T-helper 2 cell treated with Interferon-gamma antibody and Interleukin-4, amounts not matched to agents 100 ng/mL and 5 ng/mL, for 36 hours (primary cell): ENCODE data around the gene GFRA4. TPM values are rescaled to one million over a fixed set of nuclear protein-coding genes. Genes with fewer than 3 reads are reported as not detected.

Experiments used
- intact Hi-C: fragments of 100-400 bp; cut with micrococcal nuclease; formaldehyde crosslinking; loops from one replicate; pipeline ENCODE4 v1.15.1; 2023
- total RNA-seq: library from RNA; stranded (reverse); gene quantifications from 2 replicates; pipeline ENCODE4 v1.2.3, GENCODE V29; 2022

GFRA4 gene
- total RNA-seq, 1 donor from 2014 or later = not detected

DNA sequence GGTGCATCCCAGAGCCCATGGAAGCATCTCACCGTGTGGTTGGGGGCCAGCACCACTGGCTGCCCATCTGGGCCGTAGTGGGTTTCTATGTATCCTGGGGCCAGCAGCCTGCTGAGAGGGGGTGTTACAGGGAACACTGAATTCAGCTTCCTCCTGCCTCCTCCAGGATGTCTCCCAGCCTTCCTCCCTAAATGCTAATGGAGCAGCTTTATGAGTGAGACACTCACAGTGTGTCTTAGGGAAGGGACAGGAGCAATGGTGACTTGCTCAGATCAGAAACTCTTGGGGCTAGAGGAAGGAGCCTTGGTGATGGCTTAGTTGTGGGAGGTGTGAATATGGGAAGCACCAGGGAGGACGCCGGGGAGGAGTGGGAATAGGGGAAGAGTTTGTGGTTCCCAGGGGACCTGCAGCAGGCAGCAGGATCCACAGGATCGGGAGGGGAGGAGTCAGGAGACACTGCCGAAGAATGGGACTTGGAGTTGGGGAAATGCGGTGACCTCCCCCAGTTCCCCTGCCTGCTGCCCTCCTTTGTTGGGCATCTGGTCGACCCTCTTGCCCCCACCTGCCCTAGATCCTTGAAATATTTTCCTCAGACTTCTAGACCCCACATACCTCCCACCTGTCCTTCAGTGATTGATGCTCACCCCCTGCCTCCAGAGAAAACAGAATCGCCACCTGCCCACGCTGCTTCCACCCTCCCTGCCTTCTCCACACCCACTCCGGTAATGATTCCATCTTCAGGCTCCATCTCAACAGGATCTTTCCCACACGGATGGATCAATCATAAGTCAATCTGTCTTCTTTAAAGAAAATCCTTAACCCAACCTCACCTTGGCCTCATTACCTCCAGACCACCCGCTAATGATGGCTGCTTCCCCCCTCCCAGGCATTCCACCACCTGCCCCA is 12.0 kb upstream of the GFRA4 start:
- intact Hi-C loops = loop anchor here (5.0 kb wide), 1 partner anchor 412 kb away; no protein-coding TSS in a partner anchor

DNA sequence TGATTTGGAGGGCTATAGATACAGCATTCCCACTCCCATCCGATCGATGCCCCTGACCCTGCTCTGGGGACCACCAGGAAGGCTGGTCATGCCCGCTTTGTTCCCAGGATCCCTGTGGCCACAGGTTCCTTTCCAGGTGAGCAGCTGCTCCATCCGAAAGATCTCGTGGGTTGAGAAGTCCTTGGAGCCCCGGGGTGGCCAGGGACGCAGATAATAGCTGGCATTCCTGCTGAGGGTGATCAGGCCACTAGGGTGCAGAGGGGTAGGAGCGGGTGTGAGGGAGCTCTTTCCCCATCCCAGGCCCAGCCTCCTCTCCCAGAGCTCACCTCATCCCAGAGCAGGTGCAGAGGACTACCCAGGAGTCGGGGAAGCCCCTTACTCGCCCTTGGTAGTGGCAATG is 11.2 kb upstream of the GFRA4 start:
- intact Hi-C loops = no loop called here

DNA sequence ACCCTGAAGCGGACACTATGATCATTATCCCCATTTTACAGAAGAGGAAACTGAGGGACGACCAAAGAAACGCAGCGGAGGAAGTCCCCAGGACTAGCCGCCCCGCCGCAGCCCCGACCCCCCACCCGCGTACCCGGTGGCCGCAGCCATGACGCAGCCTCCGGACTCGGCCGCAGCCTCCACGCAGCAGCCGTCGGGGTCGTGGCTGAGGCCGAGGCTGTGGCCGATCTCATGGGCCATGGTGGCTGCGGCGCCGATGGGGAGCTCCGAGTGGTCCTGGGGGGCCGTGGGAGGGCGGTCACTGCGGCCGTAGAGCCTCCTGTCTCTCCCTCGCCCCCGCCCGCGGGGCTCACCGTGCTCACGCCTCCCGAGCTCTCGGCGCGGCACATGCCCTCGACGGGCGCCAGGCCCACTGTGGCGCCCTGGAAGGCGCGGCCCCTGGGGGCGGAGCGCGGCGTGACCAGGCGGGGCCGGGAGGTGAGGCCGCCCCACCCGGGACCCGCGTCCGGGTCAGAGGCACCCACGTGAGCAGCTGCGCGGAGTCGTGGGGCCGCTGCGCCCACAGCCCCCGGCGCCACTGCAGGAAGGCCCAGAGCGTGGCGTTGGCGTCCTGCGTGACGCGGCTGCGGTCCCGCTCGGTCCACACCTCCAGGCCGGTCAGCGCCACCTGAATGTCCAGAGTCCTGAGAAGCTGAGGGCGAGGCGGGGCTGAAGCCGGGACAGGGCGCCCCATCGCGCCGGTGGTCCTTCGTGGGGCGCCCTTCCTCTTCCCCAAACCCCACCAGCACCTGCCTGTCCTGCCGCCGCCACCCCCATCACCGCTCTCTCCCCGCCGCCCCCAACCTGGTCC is 10.2 kb upstream of the GFRA4 start:
- intact Hi-C loops = no loop called here

DNA sequence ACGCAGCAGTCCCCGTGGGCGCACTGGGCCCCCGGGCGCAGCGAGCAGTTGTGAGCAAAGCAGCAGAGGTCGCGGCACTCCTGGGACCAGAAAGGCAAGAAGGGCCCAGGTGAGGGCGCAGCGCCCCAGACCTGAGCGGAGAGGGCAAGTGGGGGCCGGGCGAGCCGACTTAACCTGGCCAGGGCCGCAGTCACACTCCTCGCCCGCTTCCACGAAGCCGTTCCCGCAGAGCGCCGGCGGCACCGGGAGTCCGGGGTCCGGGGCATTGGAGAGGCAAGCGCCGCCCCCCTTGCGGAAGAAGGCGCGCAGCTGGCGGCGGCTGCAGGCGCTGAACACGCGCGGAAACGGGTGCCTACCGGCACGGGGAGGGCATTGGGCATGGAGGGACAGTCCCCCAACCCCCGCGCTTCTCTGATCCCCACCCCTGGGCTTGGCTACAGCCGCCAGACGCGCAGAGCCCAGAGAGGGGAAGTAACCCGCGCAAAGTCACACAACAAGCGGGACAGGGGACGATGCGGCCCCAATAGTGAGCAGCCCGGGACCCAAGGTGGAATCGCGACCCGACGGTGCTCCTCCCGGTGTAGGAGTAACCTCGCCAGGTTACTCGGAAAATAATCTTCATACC is 9.5 kb upstream of the GFRA4 start:
- intact Hi-C loops = no loop called here

DNA sequence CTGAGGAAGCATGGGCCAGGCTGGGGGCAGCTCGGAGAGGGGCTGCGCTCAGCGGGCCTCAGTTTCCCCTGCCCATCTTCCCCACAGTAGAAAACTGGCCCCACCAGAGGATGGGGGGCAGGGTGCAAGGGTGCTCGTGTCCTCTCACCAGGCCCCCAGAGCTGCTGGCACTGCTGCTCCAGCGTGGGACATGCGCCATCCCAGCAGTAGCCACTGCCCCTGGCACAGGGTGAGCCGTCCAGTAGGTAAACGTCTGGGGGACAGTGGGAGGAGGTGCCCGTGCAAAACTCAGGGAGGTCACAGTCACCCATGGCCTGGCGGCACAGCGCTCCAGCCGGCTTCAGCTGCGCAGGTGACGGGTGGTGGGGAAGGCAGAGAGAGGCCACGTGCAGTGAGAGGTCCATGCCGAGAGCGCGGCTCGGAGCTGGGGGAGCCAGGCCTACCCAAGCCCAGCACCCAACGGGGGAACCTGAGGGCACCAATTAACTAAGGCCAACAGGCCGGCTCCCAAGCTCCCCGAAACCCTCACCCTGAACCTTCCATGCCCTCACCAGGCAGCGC is 8.9 kb upstream of the GFRA4 start:
- intact Hi-C loops = no loop called here

DNA sequence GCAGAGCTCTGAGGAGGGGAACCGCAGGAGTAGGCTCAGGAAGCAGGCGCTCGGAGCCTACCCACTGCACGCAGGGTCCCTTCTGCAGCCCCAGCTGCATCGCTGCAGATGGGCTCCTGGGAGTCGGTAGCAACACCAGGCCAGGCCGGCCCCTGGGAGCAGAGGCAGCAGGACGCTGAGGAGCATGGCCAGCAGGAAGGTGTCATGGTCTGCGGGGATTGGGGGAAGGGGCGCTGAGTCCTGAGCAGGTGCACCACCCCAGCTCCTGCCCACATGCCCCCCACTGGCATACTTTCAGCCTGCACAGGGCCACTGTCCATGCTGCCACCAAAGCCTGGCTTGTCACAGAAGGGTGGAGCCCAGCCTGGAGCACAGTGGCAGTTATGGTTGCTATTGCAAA is 7.7 kb upstream of the GFRA4 start:
- intact Hi-C loops = no loop called here

DNA sequence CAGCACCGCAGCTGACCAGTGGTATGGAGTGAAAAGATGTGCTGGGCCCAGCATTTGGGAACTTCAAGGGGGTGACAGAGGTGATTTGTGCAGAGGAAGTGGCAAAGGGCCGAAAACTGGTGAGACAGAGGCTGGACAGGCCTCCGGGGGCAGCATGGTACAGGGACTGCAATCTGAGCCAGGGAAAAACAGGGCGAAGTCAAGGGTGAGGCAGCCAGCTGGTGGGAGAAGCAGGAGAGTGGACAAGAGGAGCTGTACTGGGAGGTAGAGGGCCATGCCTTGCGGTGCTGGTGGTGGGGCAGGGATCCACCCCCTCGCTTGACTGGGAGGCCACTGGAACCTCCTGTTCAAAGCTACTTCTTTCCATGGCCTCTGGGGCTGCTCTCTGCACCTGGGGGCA is 7.3 kb upstream of the GFRA4 start:
- intact Hi-C loops = no loop called here

DNA sequence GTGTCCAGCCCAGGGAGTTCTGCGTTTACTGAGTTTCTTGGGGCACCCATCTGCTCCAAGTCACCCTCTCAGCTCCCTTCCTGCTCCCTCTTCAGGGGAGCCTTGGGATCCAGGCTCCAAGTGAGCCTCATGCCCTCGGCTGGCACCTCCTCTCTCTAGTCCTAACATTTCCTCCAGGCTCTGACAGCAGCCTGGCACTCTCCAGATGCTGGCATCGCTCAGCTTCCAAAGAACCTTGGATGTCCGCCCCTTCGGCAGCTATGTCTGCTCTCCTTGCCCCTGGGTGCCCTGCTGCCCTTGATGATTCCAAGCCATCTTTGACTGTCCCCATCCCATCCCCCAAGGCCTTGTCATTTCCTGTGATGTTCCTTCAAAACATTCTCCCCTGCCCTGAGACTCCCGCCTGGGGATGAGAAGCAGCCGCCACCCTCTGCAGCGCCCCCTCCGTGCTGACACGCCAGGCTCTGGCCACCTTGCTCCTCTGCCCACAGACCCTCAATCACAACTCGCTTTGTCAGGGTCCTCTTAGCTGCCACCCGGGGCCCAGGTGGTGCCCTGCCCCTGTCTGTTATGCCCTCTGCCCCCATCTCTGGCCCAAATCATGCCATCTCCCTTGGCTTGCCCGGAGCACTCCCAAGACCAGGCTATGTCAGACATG is 6.6 kb upstream of the GFRA4 start:
- intact Hi-C loops = no loop called here

DNA sequence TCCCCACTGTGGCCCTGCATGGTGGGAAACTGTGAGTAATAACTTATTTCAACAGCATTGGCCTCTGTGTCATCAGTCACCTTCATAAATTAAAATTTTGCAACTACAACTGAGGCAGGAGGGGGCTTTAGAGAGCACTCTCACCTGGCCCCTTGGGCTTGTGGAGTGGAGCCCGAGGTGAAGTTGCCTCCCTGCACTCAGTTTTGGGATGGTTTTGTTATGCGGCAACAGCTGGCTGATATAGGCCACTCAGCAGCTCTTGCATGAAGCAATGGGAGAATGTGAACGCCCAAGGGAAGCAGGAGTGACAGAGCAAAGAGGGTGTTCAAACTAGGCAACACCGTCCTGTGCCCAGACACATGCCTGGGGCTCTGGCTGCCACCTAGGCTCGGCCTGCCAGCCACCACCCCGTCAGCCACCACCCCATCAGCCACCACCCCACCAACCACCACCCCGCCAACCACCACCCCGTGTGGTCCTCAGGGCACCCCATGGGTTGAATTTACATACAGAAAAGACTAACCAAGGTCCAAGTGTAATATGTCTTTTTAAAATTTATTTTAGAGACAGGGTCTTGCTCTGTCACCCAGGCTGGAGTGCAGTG is 4.3 kb upstream of the GFRA4 start:
- intact Hi-C loops = no loop called here

DNA sequence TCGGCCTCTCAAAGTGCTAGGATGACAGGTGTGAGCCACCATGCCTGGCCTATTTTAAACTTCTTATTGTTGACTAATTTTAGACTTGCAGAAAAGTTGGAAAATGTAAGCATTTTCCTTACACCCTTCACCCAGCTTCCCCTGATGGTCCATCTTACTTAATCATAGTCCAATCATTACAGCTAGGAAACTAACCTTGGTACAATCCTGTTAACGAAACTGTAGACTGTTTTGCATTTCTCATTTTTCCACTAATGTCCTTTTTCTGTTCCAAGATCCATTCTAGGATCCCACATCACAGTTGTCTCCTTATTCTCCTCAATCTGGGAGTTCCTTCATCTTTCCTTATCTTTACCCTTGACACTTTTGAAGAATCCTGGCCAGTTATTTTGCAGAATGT is 659 bp upstream of the GFRA4 start:
- intact Hi-C loops = no loop called here

DNA sequence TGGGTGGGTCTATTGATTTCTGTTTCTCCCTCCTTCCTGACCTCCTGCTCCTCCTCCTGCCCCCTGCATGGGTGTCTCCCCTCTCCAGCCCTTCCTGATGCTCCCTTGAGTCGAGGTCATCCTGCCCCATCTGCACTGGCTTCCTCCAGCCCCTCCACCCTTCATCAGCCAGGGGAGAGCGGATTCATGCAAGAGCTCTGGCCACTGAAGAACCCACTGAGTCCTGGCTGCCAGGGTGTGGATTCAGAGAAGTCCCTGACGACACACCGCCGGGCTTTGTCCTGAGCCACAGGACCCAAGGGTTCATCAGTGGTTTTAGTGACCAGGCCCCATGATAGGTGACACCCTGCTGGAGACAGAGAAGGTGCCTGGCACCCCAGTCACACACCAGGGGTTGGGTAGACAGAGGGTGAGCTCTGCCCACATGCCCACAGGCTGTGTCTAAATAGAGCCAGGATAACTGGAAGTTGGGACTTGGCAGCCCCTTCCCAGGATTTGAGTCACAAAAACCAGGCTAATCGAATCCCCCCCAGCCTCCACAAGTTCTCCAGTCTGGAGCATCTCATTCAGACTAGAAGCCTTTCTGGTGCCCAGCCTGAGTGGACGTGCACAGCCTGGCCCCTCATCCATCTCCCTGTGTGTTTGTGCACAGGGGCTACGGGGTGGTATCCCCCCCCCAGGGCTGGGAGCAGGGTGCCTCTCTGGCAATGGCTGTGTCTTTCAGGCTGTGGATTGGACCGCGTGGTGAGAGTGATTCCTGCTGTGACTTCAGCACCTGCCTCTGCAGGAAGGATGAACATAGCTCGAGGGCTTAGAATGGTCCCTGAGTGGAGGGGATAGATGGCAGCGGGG is 1.2 kb downstream of the GFRA4 start:
- intact Hi-C loops = no loop called here

DNA sequence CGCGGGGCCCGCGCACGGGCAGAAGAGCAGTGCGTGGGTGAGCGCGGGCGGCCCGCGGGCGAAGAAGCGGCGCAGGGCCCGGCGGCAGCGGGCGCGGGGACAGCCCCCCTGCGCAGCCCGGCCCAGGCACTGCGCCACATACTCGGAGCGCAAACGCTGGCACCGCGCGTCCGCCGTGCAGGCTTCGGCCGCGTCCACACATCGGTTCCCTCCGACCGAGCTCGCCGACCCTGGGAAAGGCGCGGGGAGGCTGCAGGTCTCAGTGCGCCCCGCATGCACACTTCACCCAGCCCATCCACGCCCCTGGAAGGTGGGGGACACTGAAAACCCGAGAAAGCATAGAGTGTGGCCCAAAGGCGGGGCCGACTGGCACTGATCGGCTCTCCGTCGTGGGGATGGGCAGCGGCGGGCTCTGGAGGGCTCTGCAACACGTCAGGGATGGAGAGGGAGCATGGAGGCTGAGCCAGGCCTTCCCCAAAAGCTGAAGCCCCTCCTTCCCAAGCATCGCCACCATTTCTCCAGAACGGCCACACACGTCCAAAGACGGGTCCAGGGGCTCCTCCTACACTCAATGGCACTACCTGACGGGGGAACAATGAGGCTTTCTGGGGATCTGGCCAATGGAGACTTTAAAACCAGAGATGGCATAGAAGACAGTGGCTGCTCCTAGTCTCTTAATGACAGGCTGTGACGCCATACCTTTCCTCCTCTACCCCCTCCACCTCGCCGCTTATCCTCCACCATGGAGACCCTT is 2.0 kb downstream of the GFRA4 start:
- intact Hi-C loops = no loop called here

DNA sequence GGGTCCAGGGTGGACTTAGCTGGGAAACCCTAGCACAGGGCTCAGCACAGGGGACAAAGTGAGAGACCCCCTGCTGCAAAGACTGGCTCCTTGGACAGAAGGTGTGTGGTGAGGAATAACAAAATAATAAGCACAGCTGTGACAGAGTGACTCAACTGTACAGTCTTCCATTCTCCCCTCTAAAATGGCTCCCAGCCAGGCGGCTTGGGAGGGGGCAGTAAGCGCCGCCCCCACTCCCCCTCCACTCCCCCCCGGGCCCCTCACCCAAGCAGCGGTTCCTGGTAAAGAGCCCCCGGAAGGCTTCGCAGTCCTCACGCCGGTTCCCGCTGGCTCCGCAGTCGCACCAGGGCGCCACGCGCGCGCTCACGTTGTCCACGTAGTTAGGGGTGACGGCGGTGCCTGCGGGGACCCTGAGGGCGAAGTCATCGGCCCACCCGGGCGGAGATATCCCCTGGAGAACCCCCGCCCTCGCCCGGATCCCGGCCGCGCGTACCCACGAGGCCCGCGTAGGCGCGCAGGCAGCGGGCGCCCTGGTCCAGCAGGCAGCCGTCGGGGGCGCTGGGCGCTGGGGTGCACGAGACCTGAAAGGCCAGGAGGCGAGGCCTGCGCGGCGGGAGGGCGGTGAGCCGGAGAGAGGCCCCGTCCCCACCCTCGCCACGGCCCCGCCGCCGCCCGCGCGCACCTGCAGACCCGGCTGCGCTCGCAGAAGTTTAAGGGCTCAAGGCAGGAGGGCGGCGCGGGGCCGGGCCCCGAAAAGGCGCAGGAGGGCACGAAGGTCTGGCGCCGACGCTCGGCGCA is 2.7 kb downstream of the GFRA4 start:
- intact Hi-C loops = no loop called here

DNA sequence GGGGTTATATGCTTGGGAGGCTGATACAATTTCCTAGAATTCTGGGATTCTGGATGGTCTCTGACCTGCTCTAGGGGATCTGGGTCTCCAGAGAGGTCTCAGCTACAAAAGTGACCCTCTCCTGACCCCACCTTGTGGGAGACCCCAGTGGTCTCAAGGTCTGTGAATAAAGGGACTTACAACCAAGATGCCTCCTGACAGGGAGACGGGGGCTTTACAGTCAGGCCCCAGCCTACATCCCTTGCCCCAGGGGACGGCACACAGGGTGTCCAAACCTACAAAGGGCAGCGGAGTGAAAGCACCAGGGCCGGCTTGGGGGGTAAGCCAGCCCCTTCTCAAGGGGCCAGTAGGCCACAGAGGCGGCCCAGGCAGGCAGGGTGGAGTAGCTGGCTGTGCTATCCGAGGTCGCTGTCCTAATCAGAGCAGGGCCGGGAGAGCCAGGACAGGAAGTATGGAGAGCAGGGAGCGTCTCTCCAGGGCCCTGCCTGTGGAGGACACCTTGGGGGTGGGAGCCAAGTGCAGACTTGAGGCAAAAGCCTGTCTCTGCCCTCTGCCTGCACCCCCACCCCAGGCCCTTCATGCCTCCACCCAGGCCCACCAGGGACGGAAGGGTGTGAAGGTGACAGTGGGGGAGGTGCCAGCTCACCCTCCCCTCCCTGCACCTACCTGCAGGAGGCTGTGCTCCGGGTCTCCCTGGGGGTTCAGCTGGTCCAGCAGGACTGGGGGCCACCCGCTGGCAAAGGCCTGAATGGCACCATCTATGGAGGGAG is 3.5 kb downstream of the GFRA4 start:
- intact Hi-C loops = no loop called here

DNA sequence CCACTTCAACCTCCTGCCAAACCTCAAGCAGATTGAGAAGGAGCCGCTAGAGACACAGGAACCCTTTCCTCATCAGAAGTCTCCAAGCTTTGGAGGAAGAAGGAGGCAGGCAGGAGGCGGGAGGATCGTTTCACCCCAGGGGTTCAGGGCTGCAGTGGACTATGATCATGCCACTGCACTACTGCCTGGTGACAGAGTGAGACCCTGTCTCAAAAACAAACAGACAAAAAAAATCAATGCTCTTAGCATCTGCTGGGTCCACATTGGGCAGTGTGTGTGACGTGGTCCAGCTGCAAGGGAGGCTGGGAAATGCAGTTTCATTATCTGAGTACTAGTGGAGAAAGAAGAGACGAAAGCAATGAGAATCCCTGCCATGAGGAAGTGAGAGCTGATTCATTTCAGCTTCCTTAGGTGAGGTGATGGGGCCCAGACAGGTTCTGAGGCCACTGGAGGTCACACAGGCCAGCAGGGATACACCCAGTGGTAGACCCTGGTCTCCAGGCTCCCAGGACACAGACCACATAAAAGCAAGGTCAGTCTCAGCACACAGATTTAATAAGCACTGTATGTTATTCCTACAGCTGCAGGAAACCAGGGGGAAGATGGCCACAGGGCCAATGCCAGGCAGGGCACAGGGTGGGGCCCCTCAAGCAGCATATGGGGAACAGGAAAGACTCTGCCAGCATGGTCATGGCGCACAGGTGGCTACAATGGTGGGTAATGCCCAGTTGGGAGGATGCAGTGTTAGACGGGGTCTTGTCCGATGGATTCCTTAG is 4.3 kb downstream of the GFRA4 start:
- intact Hi-C loops = no loop called here

DNA sequence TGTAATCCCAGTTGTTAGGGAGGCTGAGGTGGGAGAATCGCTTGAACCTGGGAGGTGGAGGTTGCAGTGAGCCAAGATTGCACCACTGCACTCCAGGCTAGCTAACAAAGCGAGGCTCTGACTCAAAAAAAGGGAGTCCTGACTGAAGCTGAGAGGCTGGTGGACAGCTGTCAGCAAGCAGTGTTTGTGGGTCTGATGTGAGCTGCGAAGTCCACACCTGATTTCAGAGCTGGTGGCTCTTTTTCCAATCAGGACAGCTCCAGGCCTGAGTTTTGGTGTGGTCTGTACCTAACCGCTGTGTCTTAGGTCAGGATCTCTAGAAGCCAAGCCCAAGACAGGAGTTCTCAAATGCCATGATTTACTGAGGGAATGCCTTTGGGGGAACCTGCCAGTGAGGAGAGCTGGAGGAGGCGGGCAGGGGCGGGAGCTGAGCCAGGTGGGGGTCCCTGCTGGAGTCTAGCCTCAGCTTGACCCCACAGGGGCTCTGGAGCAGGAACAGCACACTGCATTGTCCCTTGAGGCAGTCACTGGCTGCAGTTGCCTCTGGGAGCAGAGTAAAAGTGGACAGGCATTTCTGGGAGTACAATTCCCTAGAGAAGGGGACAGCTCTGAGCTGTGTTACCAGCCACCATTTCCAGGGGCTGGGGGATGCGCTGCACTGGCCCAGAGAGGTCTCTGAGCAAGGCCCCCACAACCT is 5.0 kb downstream of the GFRA4 start:
- intact Hi-C loops = no loop called here
